NCI-H2196 treated with DMSO at 0.1 percent for 48 hours (cell line): Measurements from ENCODE around the gene PIP5K1C.
"Not testable (repeated sequence)": the region's sequence is repeated elsewhere in the genome, so short reads cannot be mapped to it uniquely, and the experiment has no call there.

ENCODE experiments used
- DNase-seq: peaks from one replicate; lab custom pipeline; 2025; ENCODE audit not compliant: unreplicated experiment; lab: John Stamatoyannopoulos, UW

Gene PIP5K1C

GRCh38 chr19:3591876-3592613 is 108.2 kb downstream of the PIP5K1C start:
- no peak for DNase-seq

- no peak for DNase-seq
Observed at GRCh38 chr19:3590991-3591659, 109.1 kb downstream of the PIP5K1C start.

- DNase-seq = no peak
Observed at GRCh38 chr19:3589949-3590348, 110.3 kb downstream of the PIP5K1C start.

GRCh38 chr19:3589439-3589838 is 110.8 kb downstream of the PIP5K1C start:
- DNase-seq = no peak

- DNase-seq = no peak
Observed at GRCh38 chr19:3586707-3587346, 113.4 kb downstream of the PIP5K1C start.

- DNase-seq = no peak
Observed at GRCh38 chr19:3586127-3586626, 114.1 kb downstream of the PIP5K1C start.

- DNase-seq = no peak
Observed at GRCh38 chr19:3585301-3586126, 114.8 kb downstream of the PIP5K1C start, which contains the start of gene GIPC3. Gene GIPC3, plus strand, starts transcription at chr19:3585478. Its CDS starts 120 bp downstream, at chr19:3585598.

- not testable (repeated sequence) for DNase-seq
Observed at GRCh38 chr19:3584036-3584802, 116.0 kb downstream of the PIP5K1C start.

- not testable (repeated sequence) for DNase-seq
Observed at GRCh38 chr19:3581792-3582191, 118.5 kb downstream of the PIP5K1C start.
